NT2/D1 (cell line): ENCODE data around the gene ABCC12.

Source experiments
- DNase-seq: peaks from one replicate; pipeline ENCODE4 v3.0.0-alpha.2; 2011; ENCODE audit warnings: low read depth, low spot score
- H3K27me3 ChIP-seq: 2 replicates; pipeline ENCODE4 v1.6.0; 2011; ENCODE audit warnings: mild to moderate bottlenecking; ENCODE audit not compliant: insufficient read length, insufficient read depth
- H3K36me3 ChIP-seq: 2 replicates; pipeline ENCODE4 v1.6.1; 2011; ENCODE audit warnings: mild to moderate bottlenecking, low read length, mixed read lengths; ENCODE audit not compliant: insufficient read depth, insufficient read length
- H3K4me1 ChIP-seq: 2 replicates; pipeline ENCODE4 v1.5.1; 2011; ENCODE audit not compliant: insufficient read depth, insufficient read length
- H3K4me3 ChIP-seq: 2 replicates; pipeline ENCODE4 v1.5.1; 2011; ENCODE audit warnings: low read depth; ENCODE audit not compliant: insufficient read length
- H3K9ac ChIP-seq: 2 replicates; pipeline ENCODE4 v1.6.0; 2011; ENCODE audit warnings: low read depth; ENCODE audit not compliant: insufficient read length
- H3K9me3 ChIP-seq: 2 replicates; pipeline ENCODE4 v1.5.1; 2011; ENCODE audit warnings: mild to moderate bottlenecking, low read length; ENCODE audit not compliant: insufficient read depth
- SUZ12 ChIP-seq: IDR thresholded peaks from 2 replicates; pipeline ENCODE4 v1.6.1; 2011; ENCODE audit not compliant: insufficient read length, insufficient read depth; ENCODE audit errors: extremely low read depth
- YY1 ChIP-seq: IDR thresholded peaks from 2 replicates; pipeline ENCODE4 v1.6.1; 2011; ENCODE audit not compliant: insufficient read length, insufficient read depth
- ZNF274 ChIP-seq: IDR thresholded peaks from 2 replicates; pipeline ENCODE4 v1.6.1; 2011; ENCODE audit warnings: mild to moderate bottlenecking, low read depth, low read length

Gene ABCC12

GRCh38 chr16:48164907-48165715 lies 9.3 kb upstream of the ABCC12 start:
- peak; percentile 50 for DNase-seq
- TF ChIP-seq ZNF274 (no peak), SUZ12 (no peak), YY1 (no peak)
- no peaks in the 10 kb centered on the region for H3K9me3 ChIP-seq
- H3K9ac ChIP-seq = no peak overlapping the region
- H3K4me3 ChIP-seq = no peak overlapping the region
- H3K36me3 ChIP-seq = no peaks in the 10 kb centered on the region
- H3K4me1 ChIP-seq = peaks cover 4% of the 10 kb centered on the region
- no peaks in the 10 kb centered on the region for H3K27me3 ChIP-seq

GRCh38 chr16:48162839-48163410 lies 7.1 kb upstream of the ABCC12 start:
- no peak overlapping the region for H3K4me3 ChIP-seq
- H3K4me1 ChIP-seq = peaks cover 4% of the 10 kb centered on the region
- no peak overlapping the region for H3K9ac ChIP-seq
- TF ChIP-seq ZNF274 (no peak), SUZ12 (no peak), YY1 (no peak)
- H3K9me3 ChIP-seq = no peaks in the 10 kb centered on the region
- no peaks in the 10 kb centered on the region for H3K36me3 ChIP-seq
- H3K27me3 ChIP-seq = no peaks in the 10 kb centered on the region
- DNase-seq = no peak

- DNase-seq = no peak
- no peaks in the 10 kb centered on the region for H3K9me3 ChIP-seq
- peaks cover 4% of the 10 kb centered on the region for H3K4me1 ChIP-seq
- TF ChIP-seq SUZ12 (no peak), ZNF274 (no peak), YY1 (no peak)
- no peak overlapping the region for H3K4me3 ChIP-seq
- no peak overlapping the region for H3K9ac ChIP-seq
- H3K36me3 ChIP-seq = no peaks in the 10 kb centered on the region
- no peaks in the 10 kb centered on the region for H3K27me3 ChIP-seq
These were observed 6.1 kb upstream of the ABCC12 start for GRCh38 chr16:48161906-48162305.

GRCh38 chr16:48160575-48160974 lies 4.8 kb upstream of the ABCC12 start:
- peaks cover 6% of the 10 kb centered on the region for H3K4me1 ChIP-seq
- no peaks in the 10 kb centered on the region for H3K27me3 ChIP-seq
- H3K4me3 ChIP-seq = no peak overlapping the region
- no peak overlapping the region for H3K9ac ChIP-seq
- no peaks in the 10 kb centered on the region for H3K9me3 ChIP-seq
- TF ChIP-seq ZNF274 (no peak), SUZ12 (no peak), YY1 (no peak)
- DNase-seq = no peak
- no peaks in the 10 kb centered on the region for H3K36me3 ChIP-seq

- no peaks in the 10 kb centered on the region for H3K36me3 ChIP-seq
These were observed 2.5 kb upstream of the ABCC12 start for GRCh38 chr16:48158296-48158695.

GRCh38 chr16:48157794-48158193 lies 2.0 kb upstream of the ABCC12 start:
- Histone ChIP-seq H3K36me3 (no peaks in the 10 kb centered on the region), H3K4me1 (peaks cover 2% of the 10 kb centered on the region), H3K9ac (no peak overlapping the region), H3K27me3 (no peaks in the 10 kb centered on the region), H3K9me3 (no peaks in the 10 kb centered on the region), H3K4me3 (no peak overlapping the region)
- no peak for DNase-seq
- TF ChIP-seq ZNF274 (no peak), SUZ12 (no peak), YY1 (no peak)

More at GRCh38 chr16:48158296-48158695, 2.5 kb upstream of the ABCC12 start:
- TF ChIP-seq YY1 (no peak), ZNF274 (no peak), SUZ12 (no peak)
- no peaks in the 10 kb centered on the region for H3K9me3 ChIP-seq
- no peaks in the 10 kb centered on the region for H3K27me3 ChIP-seq
- DNase-seq = no peak
- H3K9ac ChIP-seq = no peak overlapping the region
- H3K4me1 ChIP-seq = peaks cover 2% of the 10 kb centered on the region
- no peak overlapping the region for H3K4me3 ChIP-seq

GRCh38 chr16:48157302-48157701 lies 1.5 kb upstream of the ABCC12 start:
- peaks cover 2% of the 10 kb centered on the region for H3K4me1 ChIP-seq
- no peak overlapping the region for H3K4me3 ChIP-seq
- DNase-seq = no peak
- TF ChIP-seq SUZ12 = no peak
- H3K9me3 ChIP-seq = no peaks in the 10 kb centered on the region
- H3K36me3 ChIP-seq = no peaks in the 10 kb centered on the region
- H3K9ac ChIP-seq = no peak overlapping the region
- no peaks in the 10 kb centered on the region for H3K27me3 ChIP-seq
